HepG2 (cell line): Measurements from ENCODE around the gene GFRA3. TPM values are rescaled to one million over a fixed set of nuclear protein-coding genes. Genes with fewer than 3 reads are reported as not detected.

Experiments used
- ATAC-seq: fragments of 200-7000 bp; cut with Tn5 transposase; 3 replicates; pipeline ENCODE4 v1.9.1; 2020; ENCODE audit warnings: mild to moderate bottlenecking, moderate library complexity
- BruUV-seq: library from RNA; stranded (reverse); fragments of 400-500 nt; replicated peaks from 2 replicates; lab custom pipeline; 2021; lab: Mats Ljungman, UMichigan
- CTCF ChIA-PET: fragments of 300-600 bp; formaldehyde crosslinking; extraction: SDS; loops from one replicate; lab custom pipeline; 2021; ENCODE audit warnings: low total read pairs, inconsistent platforms, low intra/inter-chr PET ratio; lab: Yijun Ruan, JAX
- POLR2A ChIA-PET: fragments of 350-600 bp; sonication (Branson Sonifier 250); formaldehyde crosslinking; loops from one replicate; lab custom pipeline; 2020; ENCODE audit warnings: antibody characterized with exemption, inconsistent platforms; lab: Yijun Ruan, JAX
- DNase-seq: peaks from one replicate; pipeline ENCODE4 v3.0.0-alpha.2; 2015; ENCODE audit warnings: low spot score
- FAIRE-seq: peaks from 3 replicates; lab custom pipeline; 2011; peaks lifted over from hg19 to GRCh38; lab: Jason Lieb, UNC
- H2AFZ ChIP-seq: one replicate; pipeline ENCODE4 v1.6.1; 2011; ENCODE audit warnings: low read length, inconsistent platforms
- H3K27ac ChIP-seq: fragments of 300-600 bp; 3 replicates; pipeline ENCODE4 v1.8.0; 2011; ENCODE audit warnings: mixed run types, mild to moderate bottlenecking, mixed read lengths, low read length, inconsistent platforms; ENCODE audit not compliant: insufficient read depth; ENCODE audit errors: extremely low read length
- H3K27me3 ChIP-seq, 2 experiments: fragments of 200-600 bp in 1 of 2; 2 replicates in 1 of 2; 3 replicates in 1 of 2; pipeline versions ENCODE4 v1.6.0 to v1.8.0; 2011; ENCODE audit warnings: low read length in 2 of 2, mild to moderate bottlenecking in 2 of 2, moderate library complexity in 2 of 2, inconsistent platforms in 1 of 2; ENCODE audit not compliant: insufficient read depth in 2 of 2, control insufficient read depth in 1 of 2
- H3K36me3 ChIP-seq, 2 experiments: fragments of 200-600 bp in 1 of 2; replicated peaks in 1 of 2; 2 replicates in 1 of 2; 3 replicates in 1 of 2; pipeline versions ENCODE4 v1.5.1 to v1.8.0; 2011; ENCODE audit warnings: low read length in 2 of 2, inconsistent platforms in 1 of 2; ENCODE audit not compliant: insufficient read depth in 2 of 2, control insufficient read depth in 1 of 2
- H3K4me1 ChIP-seq: 2 replicates; pipeline ENCODE4 v1.5.1; 2012; ENCODE audit warnings: low read length, inconsistent platforms; ENCODE audit not compliant: insufficient read depth
- H3K4me2 ChIP-seq: 2 replicates; pipeline ENCODE4 v1.6.0; 2011; ENCODE audit warnings: low read depth, low read length, inconsistent platforms
- H3K4me3 ChIP-seq, 3 experiments: fragments of 200-600 bp in 1 of 3; sonication (generic), shearing (Covaris generic) in 1 of 3; replicated peaks in 1 of 3; 2 replicates each; pipeline ENCODE4 v1.5.1; 2011 to 2016; ENCODE audit warnings: low read length in 3 of 3, inconsistent platforms in 2 of 3, low read depth in 2 of 3, mild to moderate bottlenecking in 2 of 3, control low read depth in 1 of 3, mixed read lengths in 1 of 3; ENCODE audit not compliant: insufficient read depth in 1 of 3
- H3K79me2 ChIP-seq: one replicate; pipeline ENCODE4 v1.6.1; 2011; ENCODE audit warnings: low read length, inconsistent platforms; ENCODE audit not compliant: insufficient read depth
- H3K9ac ChIP-seq: 2 replicates; pipeline ENCODE4 v1.6.0; 2011; ENCODE audit warnings: mild to moderate bottlenecking, low read depth, low read length, inconsistent platforms; ENCODE audit not compliant: insufficient read depth
- H3K9me3 ChIP-seq: 2 replicates; pipeline ENCODE4 v1.5.1; 2012; ENCODE audit warnings: mild to moderate bottlenecking, low read length
- H4K20me1 ChIP-seq: 2 replicates; pipeline ENCODE4 v1.6.0; 2011; ENCODE audit warnings: inconsistent platforms, mild to moderate bottlenecking, low read length, moderate library complexity; ENCODE audit not compliant: insufficient read depth
- AHR ChIP-seq: IDR thresholded peaks from 2 replicates; pipeline ENCODE4 v1.6.1; 2018; ENCODE audit warnings: missing genetic modification reagents, missing compliant biosample characterization
- FOXC1 ChIP-seq: sonication (generic); formaldehyde crosslinking; IDR thresholded peaks from 2 replicates; pipeline ENCODE4 v1.8.0; 2022; ENCODE audit warnings: mild to moderate bottlenecking, missing genetic modification reagents, borderline replicate concordance
- GATA4 ChIP-seq: sonication (generic); IDR thresholded peaks from 2 replicates; pipeline ENCODE4 v1.6.1; 2016; ENCODE audit warnings: antibody characterized with exemption, low read depth, borderline replicate concordance
- HINFP ChIP-seq: sonication (generic); formaldehyde crosslinking; IDR thresholded peaks from 2 replicates; pipeline ENCODE4 v1.4.0; 2020; ENCODE audit warnings: low read depth, mild to moderate bottlenecking, missing genetic modification reagents
- HNRNPL ChIP-seq: fragments of 200-400 bp; formaldehyde crosslinking; IDR thresholded peaks from 2 replicates; pipeline ENCODE4 v1.6.1; 2017; ENCODE audit warnings: mild to moderate bottlenecking, low read depth, low read length
- JARID2 ChIP-seq: sonication (generic); formaldehyde crosslinking; IDR thresholded peaks from 2 replicates; pipeline ENCODE4 v1.8.1; 2023; ENCODE audit warnings: missing genetic modification reagents, inconsistent platforms; ENCODE audit not compliant: insufficient replicate concordance
- JUNB ChIP-seq: sonication (generic); formaldehyde crosslinking; IDR thresholded peaks from 2 replicates; pipeline ENCODE4 v1.8.0; 2022; ENCODE audit warnings: missing genetic modification reagents, mild to moderate bottlenecking, borderline replicate concordance
- NR0B2 ChIP-seq: sonication (generic); formaldehyde crosslinking; IDR thresholded peaks from 2 replicates; pipeline ENCODE4 v1.4.0; 2020; ENCODE audit warnings: mild to moderate bottlenecking, missing genetic modification reagents
- NR2F6 ChIP-seq, 2 experiments: IDR thresholded peaks; 2 replicates each; pipeline ENCODE4 v1.6.1; 2016; ENCODE audit warnings: antibody characterized with exemption in 1 of 2, mild to moderate bottlenecking in 1 of 2
- SOX6 ChIP-seq, 2 experiments: fragments of 450-650 bp in 1 of 2; sonication (generic) in 1 of 2; formaldehyde crosslinking in 1 of 2; IDR thresholded peaks; 2 replicates each; pipeline versions ENCODE4 v1.4.0 to v1.6.1; 2017 to 2020; ENCODE audit warnings: antibody characterized with exemption in 1 of 2, mild to moderate bottlenecking in 1 of 2, missing genetic modification reagents in 1 of 2
- TFAP4 ChIP-seq: sonication (generic); IDR thresholded peaks from 2 replicates; pipeline ENCODE4 v1.6.1; 2016; ENCODE audit warnings: low read depth, borderline replicate concordance
- YEATS4 ChIP-seq: sonication (generic); formaldehyde crosslinking; IDR thresholded peaks from 2 replicates; pipeline ENCODE4 v1.4.0; 2020; ENCODE audit warnings: missing genetic modification reagents, borderline replicate concordance
- ZBTB10 ChIP-seq: sonication (generic); formaldehyde crosslinking; IDR thresholded peaks from 2 replicates; pipeline ENCODE4 v1.4.0; 2020; ENCODE audit warnings: missing genetic modification reagents, borderline replicate concordance
- ZNF547 ChIP-seq: sonication (generic); formaldehyde crosslinking; IDR thresholded peaks from 2 replicates; pipeline ENCODE4 v1.5.1; 2020; ENCODE audit warnings: mild to moderate bottlenecking, missing genetic modification reagents
- ZNF720 ChIP-seq: sonication (generic); formaldehyde crosslinking; IDR thresholded peaks from 2 replicates; pipeline ENCODE4 v1.4.0; 2020; ENCODE audit warnings: missing genetic modification reagents
- ZNF776 ChIP-seq: sonication (generic); formaldehyde crosslinking; IDR thresholded peaks from 2 replicates; pipeline ENCODE4 v1.4.0; 2020; ENCODE audit warnings: mild to moderate bottlenecking, missing genetic modification reagents
- ZNF83 ChIP-seq: sonication (generic); formaldehyde crosslinking; IDR thresholded peaks from 2 replicates; pipeline ENCODE4 v1.4.0; 2020; ENCODE audit warnings: missing genetic modification reagents, mild to moderate bottlenecking, borderline replicate concordance
- WGBS: methylation state at CpG from one replicate; pipeline ENCODE4 v1.1.6; 2017; ENCODE audit warnings: low lambda C conversion rate; 5-methylcytosine and 5-hydroxymethylcytosine counted together
- in situ Hi-C: cut with HindIII; loops from 2 replicates; pipeline ENCODE4 v1.10.0; 2017; ENCODE audit warnings: low pct_unique_long_range_greater_than_20kb; ENCODE audit not compliant: extremely low pct_ligation_motif_present
- intact Hi-C: fragments of 100-400 bp; cut with micrococcal nuclease; formaldehyde crosslinking; loops from one replicate; pipeline ENCODE4 v1.10.0; 2022; ENCODE audit not compliant: unreplicated experiment
- polyA plus RNA-seq, 8 experiments: library from polyadenylated mRNA; depleted of rRNA in 3 of 8; stranded (reverse) in 7 of 8; unstranded in 1 of 8; fragments of >200 nt; fragmentation: Illumina TruSeq in 4 of 8; extraction: Trizol in 4 of 8; gene quantifications; 2 replicates each; pipeline versions ENCODE4 v1.2.1 to v1.2.3, GENCODE V29; 2011 to 2016; ENCODE audit warnings: low read depth in 4 of 8, missing spikeins in 1 of 8, mixed read lengths in 1 of 8; ENCODE audit not compliant: insufficient read depth in 1 of 8
- total RNA-seq, 5 experiments: library from RNA; depleted of rRNA; stranded (reverse); fragments of >200 nt; fragmentation: Illumina TruSeq; extraction: Trizol; gene quantifications; 2 replicates each; pipeline ENCODE4 v1.2.3, GENCODE V29; 2016; ENCODE audit warnings: low read depth in 1 of 5

The GFRA3 gene
- total and polyA plus RNA-seq, 2 of the 13 experiments (the other 11 are each of a cell fraction or from before 2014, with no cell fraction given): 0.27 to 0.30 TPM

- whole genome bisulfite sequencing: 73% methylated on average over 43 of the region's 67 CpGs
- POLR2A ChIA-PET: interaction anchor here (0.9 kb wide), 1 partner anchor 29 kb away, joined by 4 read pairs; the partner anchor contains the start of gene CDC23
- Histone ChIP-seq H3K36me3 (no peaks in the 10 kb centered on the region), H3K27me3 (peaks cover 0 to 26% of the 10 kb centered on the region in 2 experiments; a peak in 3 of 5 replicates), H3K79me2 (no peaks in the 10 kb centered on the region), H3K4me3 (peak overlapping the region in 1 of 3 experiments; percentile 39; a peak in 2 of 6 replicates), H2AFZ (no peak overlapping the region), H3K9me3 (no peaks in the 10 kb centered on the region), H3K27ac (no peak overlapping the region), H3K4me1 (peaks cover 51% of the 10 kb centered on the region), H3K4me2 (peak overlapping the region; percentile 59), H4K20me1 (no peaks in the 10 kb centered on the region), H3K9ac (no peak overlapping the region)
- BruUV-seq: no TSS peak
- intact Hi-C loops (no loop called here), in situ Hi-C loops (no loop called here)
- FAIRE-seq: peak; percentile 34
- DNase-seq: peak; percentile 15
- CTCF ChIA-PET: no interaction called here
- ATAC-seq: peak; percentile 81
- TF ChIP-seq ZBTB10 (CRISPR knock-in tag) (no peak), TFAP4 (no peak), GATA4 (no peak), ZNF547 (CRISPR knock-in tag) (0 out of 2 replicates have a peak, but pooled peaks have one; percentile 32), JUNB (CRISPR knock-in tag) (no peak), AHR (CRISPR knock-in tag) (no peak), YEATS4 (CRISPR knock-in tag) (peak; percentile 44; the same call in 1 of the 2 replicates), FOXC1 (CRISPR knock-in tag) (no peak), NR0B2 (CRISPR knock-in tag) (no peak), HNRNPL (no peak), JARID2 (CRISPR knock-in tag) (no peak), ZNF776 (CRISPR knock-in tag) (no peak), ZNF720 (no peak), NR2F6 (IDR thresholded peaks at IDR 0.05) (no peak), NR2F6 (CRISPR knock-in tag; IDR thresholded peaks at IDR 0.05) (no peak), HINFP (no peak), SOX6 (IDR thresholded peaks at IDR 0.05) (no peak), SOX6 (CRISPR knock-in tag; IDR thresholded peaks at IDR 0.05) (no peak), ZNF83 (CRISPR knock-in tag) (no peak)
Observed at GRCh38 chr5:138241688-138242571, 32.5 kb downstream of the GFRA3 start.
